GM12872 (cell line): Measurements from ENCODE around the gene ARHGEF25.

Source experiments
- TF ChIP-seq, protein P1 (sequence below): IDR thresholded peaks from 3 replicates; pipeline ENCODE4 v1.5.1; 2011; ENCODE audit warnings: low read depth, mild to moderate bottlenecking, low read length, moderate library complexity; ENCODE audit not compliant: insufficient read depth

The ARHGEF25 gene

DNA sequence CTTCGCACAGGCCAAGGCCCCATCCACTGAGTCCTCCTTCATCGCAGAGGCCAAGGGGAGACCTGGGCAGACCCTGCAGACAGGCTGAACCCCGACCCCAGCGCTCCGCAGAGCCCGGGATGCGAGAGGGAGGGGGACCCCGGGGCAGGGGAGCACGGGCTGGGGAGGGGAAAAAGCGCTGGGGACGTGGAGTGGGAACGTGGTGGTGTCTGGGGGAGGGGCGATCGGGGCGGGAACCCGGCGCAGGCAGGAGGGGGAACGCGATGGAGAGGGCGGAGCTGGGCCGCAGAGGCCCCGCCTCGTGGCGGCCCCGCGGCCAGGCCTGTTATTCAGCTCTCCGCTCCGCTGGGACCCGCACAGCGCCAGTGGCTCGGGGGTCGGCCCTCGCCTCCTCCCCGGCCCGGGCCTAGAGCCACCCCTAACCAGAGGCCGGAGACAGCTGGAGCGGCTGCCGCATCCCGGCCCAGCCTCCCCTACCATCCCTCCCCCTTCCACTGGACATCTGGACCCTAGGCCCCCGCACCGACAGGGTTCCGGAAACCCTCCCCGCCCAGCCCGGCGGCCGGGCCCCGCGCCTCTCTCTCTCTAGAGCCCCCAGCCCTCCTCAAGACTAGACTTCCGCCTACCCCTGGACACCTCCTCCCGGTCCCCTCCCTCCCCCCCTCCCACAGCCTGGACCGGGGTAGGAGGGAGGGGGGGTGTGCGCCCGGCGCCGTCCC is at the start of gene ARHGEF25:
TSS of gene ARHGEF25 (plus strand) at position 328 of the 719 bp plus-strand sequence. CDS start 460 bp downstream, outside the sequence.
- TF ChIP-seq, protein P1, sequence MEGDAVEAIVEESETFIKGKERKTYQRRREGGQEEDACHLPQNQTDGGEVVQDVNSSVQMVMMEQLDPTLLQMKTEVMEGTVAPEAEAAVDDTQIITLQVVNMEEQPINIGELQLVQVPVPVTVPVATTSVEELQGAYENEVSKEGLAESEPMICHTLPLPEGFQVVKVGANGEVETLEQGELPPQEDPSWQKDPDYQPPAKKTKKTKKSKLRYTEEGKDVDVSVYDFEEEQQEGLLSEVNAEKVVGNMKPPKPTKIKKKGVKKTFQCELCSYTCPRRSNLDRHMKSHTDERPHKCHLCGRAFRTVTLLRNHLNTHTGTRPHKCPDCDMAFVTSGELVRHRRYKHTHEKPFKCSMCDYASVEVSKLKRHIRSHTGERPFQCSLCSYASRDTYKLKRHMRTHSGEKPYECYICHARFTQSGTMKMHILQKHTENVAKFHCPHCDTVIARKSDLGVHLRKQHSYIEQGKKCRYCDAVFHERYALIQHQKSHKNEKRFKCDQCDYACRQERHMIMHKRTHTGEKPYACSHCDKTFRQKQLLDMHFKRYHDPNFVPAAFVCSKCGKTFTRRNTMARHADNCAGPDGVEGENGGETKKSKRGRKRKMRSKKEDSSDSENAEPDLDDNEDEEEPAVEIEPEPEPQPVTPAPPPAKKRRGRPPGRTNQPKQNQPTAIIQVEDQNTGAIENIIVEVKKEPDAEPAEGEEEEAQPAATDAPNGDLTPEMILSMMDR: no peak

DNA sequence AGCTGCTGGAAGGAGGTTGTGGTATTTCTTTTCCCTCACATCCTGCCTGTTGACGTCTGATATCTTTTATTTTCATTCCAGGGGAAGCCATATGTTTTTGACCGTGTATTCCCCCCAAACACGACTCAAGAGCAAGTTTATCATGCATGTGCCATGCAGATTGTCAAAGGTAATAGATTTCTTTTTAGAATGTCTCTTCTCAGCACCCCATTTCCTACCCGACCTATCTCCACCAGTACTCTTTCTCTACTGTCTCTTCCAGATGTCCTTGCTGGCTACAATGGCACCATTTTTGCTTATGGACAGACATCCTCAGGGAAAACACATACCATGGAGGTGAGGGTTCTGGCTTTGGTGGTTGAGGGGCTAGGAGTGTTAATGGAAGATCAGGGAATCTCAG is 47.9 kb upstream of the ARHGEF25 start:
- TF ChIP-seq, protein P1: no peak

DNA sequence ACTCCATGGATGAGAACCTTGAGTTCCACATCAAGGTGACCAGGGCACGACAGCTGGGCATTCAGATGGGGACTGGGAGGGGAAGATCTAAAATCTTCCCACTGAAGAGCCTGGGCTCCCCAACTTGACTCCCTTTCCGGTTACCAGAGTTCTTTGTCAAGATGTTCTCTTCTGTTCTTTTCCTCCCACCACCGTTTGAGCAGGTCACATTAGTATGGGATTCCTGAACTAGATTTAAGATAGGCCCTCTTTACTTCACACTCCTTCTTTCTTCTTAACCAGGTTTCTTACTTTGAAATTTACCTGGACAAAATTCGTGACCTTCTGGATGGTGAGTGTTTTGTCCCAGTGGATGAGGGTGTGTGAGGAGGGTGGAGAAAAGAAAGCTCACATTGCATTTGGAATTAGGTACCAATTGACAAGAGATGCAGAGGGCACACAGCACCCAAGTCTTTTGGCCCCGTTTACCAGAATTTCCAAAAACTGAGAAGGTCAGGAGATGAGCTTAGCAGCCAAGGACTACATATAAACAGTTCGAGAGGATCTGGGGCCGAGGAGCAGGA is 47.0 kb upstream of the ARHGEF25 start:
- TF ChIP-seq, protein P1: no peak

DNA sequence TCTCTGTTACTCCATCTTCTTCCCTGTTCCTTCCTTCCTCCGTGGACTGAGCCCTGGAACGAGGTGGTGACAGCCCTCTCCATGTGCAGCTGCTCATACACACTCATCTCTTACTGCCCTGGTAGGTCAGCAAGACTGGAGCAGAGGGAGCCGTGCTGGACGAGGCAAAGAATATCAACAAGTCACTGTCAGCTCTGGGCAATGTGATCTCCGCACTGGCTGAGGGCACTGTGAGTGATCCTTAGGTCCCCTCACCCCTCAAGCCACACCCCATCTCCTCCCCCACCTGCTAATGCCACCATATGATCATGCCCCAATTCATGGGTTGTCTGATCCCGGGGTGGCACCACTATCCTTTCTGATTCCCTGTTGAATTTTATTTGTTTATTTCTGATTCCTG is 42.4 kb upstream of the ARHGEF25 start:
- TF ChIP-seq, protein P1: no peak

DNA sequence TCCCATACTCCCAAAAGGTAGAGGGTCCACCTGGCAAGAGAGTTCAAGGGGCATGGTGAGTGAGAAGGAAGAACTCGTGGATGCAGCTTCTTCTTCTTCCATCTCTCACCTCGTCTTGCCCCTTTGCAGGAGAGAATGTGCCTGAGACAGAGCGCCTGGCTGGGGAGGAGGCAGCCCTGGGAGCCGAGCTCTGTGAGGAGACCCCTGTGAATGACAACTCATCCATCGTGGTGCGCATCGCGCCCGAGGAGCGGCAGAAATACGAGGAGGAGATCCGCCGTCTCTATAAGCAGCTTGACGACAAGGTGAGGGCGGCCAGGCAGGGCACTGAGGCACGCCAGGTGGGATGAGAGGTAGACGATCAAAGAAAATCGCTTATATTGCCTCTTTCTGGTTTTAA is 41.4 kb upstream of the ARHGEF25 start:
- TF ChIP-seq, protein P1: no peak

DNA sequence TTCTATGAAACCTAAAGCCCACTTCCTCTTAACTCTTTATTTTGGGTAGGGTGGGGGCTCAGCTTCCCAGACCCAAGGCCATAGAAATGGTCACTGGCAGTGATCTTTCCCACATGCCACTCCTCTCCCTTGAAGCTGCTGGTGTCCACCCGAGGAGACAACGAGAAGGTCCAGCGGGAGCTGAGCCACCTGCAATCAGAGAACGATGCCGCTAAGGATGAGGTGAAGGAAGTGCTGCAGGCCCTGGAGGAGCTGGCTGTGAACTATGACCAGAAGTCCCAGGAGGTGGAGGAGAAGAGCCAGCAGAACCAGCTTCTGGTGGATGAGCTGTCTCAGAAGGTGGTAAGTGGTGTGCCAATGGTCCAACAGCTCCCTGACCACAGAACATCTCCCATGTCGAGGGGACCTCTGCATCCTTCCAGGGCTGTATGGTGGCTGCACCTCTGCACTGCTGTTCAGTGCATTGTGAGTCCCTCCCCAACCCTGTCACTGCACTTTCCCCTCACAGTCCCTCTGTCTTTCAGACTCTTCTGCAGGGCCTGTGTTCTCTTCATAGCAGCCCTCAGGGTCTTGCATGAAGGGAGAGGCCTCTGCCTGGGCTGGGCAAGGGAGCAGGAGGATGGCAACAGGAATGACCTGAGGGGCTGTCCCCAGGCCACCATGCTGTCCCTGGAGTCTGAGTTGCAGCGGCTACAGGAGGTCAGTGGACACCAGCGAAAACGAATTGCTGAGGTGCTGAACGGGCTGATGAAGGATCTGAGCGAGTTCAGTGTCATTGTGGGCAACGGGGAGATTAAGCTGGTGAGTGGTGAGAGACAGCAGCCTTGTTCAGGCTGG is 39.1 kb upstream of the ARHGEF25 start:
- TF ChIP-seq, protein P1: no peak

DNA sequence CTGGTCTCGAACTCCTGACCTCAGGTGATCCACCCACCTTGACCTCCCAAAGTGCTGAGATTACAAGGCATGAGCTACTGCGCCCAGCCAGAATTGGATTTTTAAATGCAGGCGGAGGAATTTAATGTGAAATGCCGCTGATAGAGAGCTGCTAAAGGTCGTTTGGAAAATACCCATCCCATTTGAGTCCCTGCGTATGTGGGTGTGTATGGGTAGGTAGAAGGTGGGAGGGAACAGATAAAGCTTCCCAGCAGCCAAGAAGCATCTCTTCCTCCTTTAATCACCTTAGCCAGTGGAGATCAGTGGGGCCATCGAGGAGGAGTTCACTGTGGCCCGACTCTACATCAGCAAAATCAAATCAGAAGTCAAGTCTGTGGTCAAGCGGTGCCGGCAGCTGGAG is 36.4 kb upstream of the ARHGEF25 start:
- TF ChIP-seq, protein P1: no peak
